Loucy (cell line): ENCODE results near the gene CCDC85C.

Experiments used
- EZH2phosphoT487 ChIP-seq: fragments of 200-600 bp; IDR thresholded peaks from 2 replicates; pipeline ENCODE4 v1.6.1; 2018; ENCODE audit warnings: antibody characterized with exemption, mild to moderate bottlenecking, moderate library complexity, borderline replicate concordance
- TF ChIP-seq, protein P1 (sequence below): fragments of 200-600 bp; sonication (generic); conservative IDR thresholded peaks from 2 replicates; pipeline ENCODE4 v1.5.1; 2014; ENCODE audit warnings: mild to moderate bottlenecking, antibody characterized with exemption, low read length

- TF ChIP-seq, protein P1, sequence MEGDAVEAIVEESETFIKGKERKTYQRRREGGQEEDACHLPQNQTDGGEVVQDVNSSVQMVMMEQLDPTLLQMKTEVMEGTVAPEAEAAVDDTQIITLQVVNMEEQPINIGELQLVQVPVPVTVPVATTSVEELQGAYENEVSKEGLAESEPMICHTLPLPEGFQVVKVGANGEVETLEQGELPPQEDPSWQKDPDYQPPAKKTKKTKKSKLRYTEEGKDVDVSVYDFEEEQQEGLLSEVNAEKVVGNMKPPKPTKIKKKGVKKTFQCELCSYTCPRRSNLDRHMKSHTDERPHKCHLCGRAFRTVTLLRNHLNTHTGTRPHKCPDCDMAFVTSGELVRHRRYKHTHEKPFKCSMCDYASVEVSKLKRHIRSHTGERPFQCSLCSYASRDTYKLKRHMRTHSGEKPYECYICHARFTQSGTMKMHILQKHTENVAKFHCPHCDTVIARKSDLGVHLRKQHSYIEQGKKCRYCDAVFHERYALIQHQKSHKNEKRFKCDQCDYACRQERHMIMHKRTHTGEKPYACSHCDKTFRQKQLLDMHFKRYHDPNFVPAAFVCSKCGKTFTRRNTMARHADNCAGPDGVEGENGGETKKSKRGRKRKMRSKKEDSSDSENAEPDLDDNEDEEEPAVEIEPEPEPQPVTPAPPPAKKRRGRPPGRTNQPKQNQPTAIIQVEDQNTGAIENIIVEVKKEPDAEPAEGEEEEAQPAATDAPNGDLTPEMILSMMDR, result no peak
- no peak for TF ChIP-seq EZH2phosphoT487
These were observed 38.0 kb downstream of the CCDC85C start for GRCh38 chr14:99566009-99566389.
